HepG2 (cell line): ENCODE measurements around the gene CNTNAP1. TPM values are rescaled to one million over a fixed set of nuclear protein-coding genes. Genes with fewer than 3 reads are reported as not detected.
A peak's percentile ranks its signal among the peaks of the same experiment; 100 is the strongest.

Experiments used
- AGO1 ChIP-seq: fragments of 200-400 bp; formaldehyde crosslinking; IDR thresholded peaks from 2 replicates; pipeline ENCODE4 v1.6.1; 2017; ENCODE audit warnings: mild to moderate bottlenecking, low read depth, low read length, moderate library complexity; ENCODE audit not compliant: poor library complexity, severe bottlenecking
- ARID2 ChIP-seq: sonication (generic); formaldehyde crosslinking; IDR thresholded peaks from 2 replicates; pipeline ENCODE4 v1.8.1; 2022; ENCODE audit warnings: mild to moderate bottlenecking, missing genetic modification reagents, borderline replicate concordance
- ARID5B ChIP-seq: IDR thresholded peaks from 2 replicates; pipeline ENCODE4 v1.4.0; 2020; ENCODE audit warnings: mild to moderate bottlenecking, missing genetic modification reagents
- CCDC6 ChIP-seq: sonication (generic); formaldehyde crosslinking; IDR thresholded peaks from 2 replicates; pipeline ENCODE4 v1.8.1; 2022; ENCODE audit warnings: mild to moderate bottlenecking, missing genetic modification reagents, moderate library complexity
- FOXO1 ChIP-seq: sonication (generic); formaldehyde crosslinking; IDR thresholded peaks from 2 replicates; pipeline ENCODE4 v1.4.0; 2020; ENCODE audit warnings: missing genetic modification reagents
- KDM5B ChIP-seq: sonication (generic); formaldehyde crosslinking; IDR thresholded peaks from 2 replicates; pipeline ENCODE4 v1.4.0; 2020; ENCODE audit warnings: missing genetic modification reagents, mild to moderate bottlenecking, borderline replicate concordance
- KLF11 ChIP-seq: IDR thresholded peaks from 2 replicates; pipeline ENCODE4 v1.6.1; 2016; ENCODE audit warnings: missing compliant biosample characterization
- POLR2G ChIP-seq: fragments of 200-400 bp; formaldehyde crosslinking; IDR thresholded peaks from 2 replicates; pipeline ENCODE4 v1.6.1; 2018; ENCODE audit warnings: mild to moderate bottlenecking, low read depth, low read length, moderate library complexity
- RFXANK ChIP-seq: IDR thresholded peaks from 2 replicates; pipeline ENCODE4 v1.6.1; 2016
- SNAI1 ChIP-seq: sonication (generic); formaldehyde crosslinking; IDR thresholded peaks from 2 replicates; pipeline ENCODE4 v1.5.0; 2020; ENCODE audit warnings: mild to moderate bottlenecking, missing genetic modification reagents, borderline replicate concordance
- SOX6 ChIP-seq, 2 experiments: fragments of 450-650 bp in 1 of 2; sonication (generic) in 1 of 2; formaldehyde crosslinking in 1 of 2; IDR thresholded peaks; 2 replicates each; pipeline versions ENCODE4 v1.4.0 to v1.6.1; 2017 to 2020; ENCODE audit warnings: antibody characterized with exemption in 1 of 2, mild to moderate bottlenecking in 1 of 2, missing genetic modification reagents in 1 of 2
- TAF1 ChIP-seq: sonication (generic); formaldehyde crosslinking; IDR thresholded peaks from 2 replicates; pipeline ENCODE4 v1.4.0; 2020; ENCODE audit warnings: missing genetic modification reagents
- ZNF451 ChIP-seq: sonication (generic); formaldehyde crosslinking; IDR thresholded peaks from 2 replicates; pipeline ENCODE4 v1.5.0; 2020; ENCODE audit warnings: mild to moderate bottlenecking, missing genetic modification reagents
- ZNF589 ChIP-seq: sonication (generic); formaldehyde crosslinking; conservative IDR thresholded peaks from 2 replicates; pipeline ENCODE4 v1.8.0; 2022; ENCODE audit warnings: mild to moderate bottlenecking, moderate library complexity, missing genetic modification reagents
- ZNF614 ChIP-seq: IDR thresholded peaks from 2 replicates; pipeline ENCODE4 v1.6.1; 2018; ENCODE audit warnings: missing biosample characterization, missing genetic modification reagents, inconsistent platforms, borderline replicate concordance
- ZNF75D ChIP-seq: sonication (generic); formaldehyde crosslinking; IDR thresholded peaks from 2 replicates; pipeline ENCODE4 v1.8.1; 2023; ENCODE audit warnings: missing genetic modification reagents, mild to moderate bottlenecking, borderline replicate concordance
- ZNF790 ChIP-seq: sonication (generic); formaldehyde crosslinking; IDR thresholded peaks from 2 replicates; pipeline ENCODE4 v1.8.0; 2022; ENCODE audit warnings: missing genetic modification reagents, mild to moderate bottlenecking, borderline replicate concordance
- polyA plus RNA-seq, 8 experiments: library from polyadenylated mRNA; depleted of rRNA in 3 of 8; stranded (reverse) in 7 of 8; unstranded in 1 of 8; fragments of >200 nt; fragmentation: Illumina TruSeq in 4 of 8; extraction: Trizol in 4 of 8; gene quantifications; 2 replicates each; pipeline versions ENCODE4 v1.2.1 to v1.2.3, GENCODE V29; 2011 to 2016; ENCODE audit warnings: low read depth in 4 of 8, missing spikeins in 1 of 8, mixed read lengths in 1 of 8; ENCODE audit not compliant: insufficient read depth in 1 of 8
- total RNA-seq, 5 experiments: library from RNA; depleted of rRNA; stranded (reverse); fragments of >200 nt; fragmentation: Illumina TruSeq; extraction: Trizol; gene quantifications; 2 replicates each; pipeline ENCODE4 v1.2.3, GENCODE V29; 2016; ENCODE audit warnings: low read depth in 1 of 5
- TF ChIP-seq, protein P1 (sequence below): sonication (generic); formaldehyde crosslinking; IDR thresholded peaks from 2 replicates; pipeline ENCODE4 v1.8.1; 2022; ENCODE audit warnings: low read depth, mild to moderate bottlenecking, missing genetic modification reagents
- TF ChIP-seq, protein P2 (sequence below): IDR thresholded peaks from 2 replicates; pipeline ENCODE4 v1.6.1; 2016; ENCODE audit warnings: mild to moderate bottlenecking, missing biosample characterization, missing genetic modification reagents
- TF ChIP-seq, protein P3 (sequence below): sonication (generic); formaldehyde crosslinking; IDR thresholded peaks from 2 replicates; pipeline ENCODE4 v1.4.0; 2020; ENCODE audit warnings: mild to moderate bottlenecking, missing genetic modification reagents

Gene CNTNAP1
- total and polyA plus RNA-seq, 2 of the 13 experiments (the other 11 are each of a cell fraction or from before 2014, with no cell fraction given): 4.5 to 7.7 TPM

GRCh38 chr17:42682722-42683403 lies 532 bp downstream of the CNTNAP1 start (continued):
- TF ChIP-seq, protein P1, sequence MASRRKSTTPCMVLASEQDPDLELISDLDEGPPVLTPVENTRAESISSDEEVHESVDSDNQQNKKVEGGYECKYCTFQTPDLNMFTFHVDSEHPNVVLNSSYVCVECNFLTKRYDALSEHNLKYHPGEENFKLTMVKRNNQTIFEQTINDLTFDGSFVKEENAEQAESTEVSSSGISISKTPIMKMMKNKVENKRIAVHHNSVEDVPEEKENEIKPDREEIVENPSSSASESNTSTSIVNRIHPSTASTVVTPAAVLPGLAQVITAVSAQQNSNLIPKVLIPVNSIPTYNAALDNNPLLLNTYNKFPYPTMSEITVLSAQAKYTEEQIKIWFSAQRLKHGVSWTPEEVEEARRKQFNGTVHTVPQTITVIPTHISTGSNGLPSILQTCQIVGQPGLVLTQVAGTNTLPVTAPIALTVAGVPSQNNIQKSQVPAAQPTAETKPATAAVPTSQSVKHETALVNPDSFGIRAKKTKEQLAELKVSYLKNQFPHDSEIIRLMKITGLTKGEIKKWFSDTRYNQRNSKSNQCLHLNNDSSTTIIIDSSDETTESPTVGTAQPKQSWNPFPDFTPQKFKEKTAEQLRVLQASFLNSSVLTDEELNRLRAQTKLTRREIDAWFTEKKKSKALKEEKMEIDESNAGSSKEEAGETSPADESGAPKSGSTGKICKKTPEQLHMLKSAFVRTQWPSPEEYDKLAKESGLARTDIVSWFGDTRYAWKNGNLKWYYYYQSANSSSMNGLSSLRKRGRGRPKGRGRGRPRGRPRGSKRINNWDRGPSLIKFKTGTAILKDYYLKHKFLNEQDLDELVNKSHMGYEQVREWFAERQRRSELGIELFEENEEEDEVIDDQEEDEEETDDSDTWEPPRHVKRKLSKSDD (CRISPR knock-in tag): peak; percentile 78; the same call in 1 of the 2 replicates
- TF ChIP-seq ARID5B (CRISPR knock-in tag) (no peak; the same call in 1 of the 2 replicates), POLR2G (peak; percentile 23; the same call in 1 of the 2 replicates), SNAI1 (CRISPR knock-in tag) (peak; percentile 71; the same call in 1 of the 2 replicates), ZNF75D (CRISPR knock-in tag) (no peak), ZNF614 (CRISPR knock-in tag) (peak; percentile 32; the same call in 1 of the 2 replicates), CCDC6 (CRISPR knock-in tag) (peak; percentile 19), KDM5B (CRISPR knock-in tag) (peak; percentile 85), TAF1 (CRISPR knock-in tag) (peak; percentile 59), KLF11 (0 out of 2 replicates have a peak, but pooled peaks have one; percentile 39), ZNF589 (CRISPR knock-in tag) (peak; percentile 46; the same call in 1 of the 2 replicates), ARID2 (peak; percentile 84; the same call in 1 of the 2 replicates), SOX6 (IDR thresholded peaks at IDR 0.05) (no peak), SOX6 (CRISPR knock-in tag; IDR thresholded peaks at IDR 0.05) (peak; percentile 45), AGO1 (peak; percentile 77), ZNF451 (peak; percentile 62; the same call in 1 of the 2 replicates), ZNF790 (no peak), FOXO1 (CRISPR knock-in tag) (0 out of 2 replicates have a peak, but pooled peaks have one; percentile 6), RFXANK (0 out of 2 replicates have a peak, but pooled peaks have one; percentile 56)
- TF ChIP-seq, protein P2, sequence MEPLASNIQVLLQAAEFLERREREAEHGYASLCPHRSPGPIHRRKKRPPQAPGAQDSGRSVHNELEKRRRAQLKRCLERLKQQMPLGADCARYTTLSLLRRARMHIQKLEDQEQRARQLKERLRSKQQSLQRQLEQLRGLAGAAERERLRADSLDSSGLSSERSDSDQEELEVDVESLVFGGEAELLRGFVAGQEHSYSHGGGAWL (CRISPR knock-in tag): 0 out of 2 replicates have a peak, but pooled peaks have one; percentile 81
- TF ChIP-seq, protein P3, sequence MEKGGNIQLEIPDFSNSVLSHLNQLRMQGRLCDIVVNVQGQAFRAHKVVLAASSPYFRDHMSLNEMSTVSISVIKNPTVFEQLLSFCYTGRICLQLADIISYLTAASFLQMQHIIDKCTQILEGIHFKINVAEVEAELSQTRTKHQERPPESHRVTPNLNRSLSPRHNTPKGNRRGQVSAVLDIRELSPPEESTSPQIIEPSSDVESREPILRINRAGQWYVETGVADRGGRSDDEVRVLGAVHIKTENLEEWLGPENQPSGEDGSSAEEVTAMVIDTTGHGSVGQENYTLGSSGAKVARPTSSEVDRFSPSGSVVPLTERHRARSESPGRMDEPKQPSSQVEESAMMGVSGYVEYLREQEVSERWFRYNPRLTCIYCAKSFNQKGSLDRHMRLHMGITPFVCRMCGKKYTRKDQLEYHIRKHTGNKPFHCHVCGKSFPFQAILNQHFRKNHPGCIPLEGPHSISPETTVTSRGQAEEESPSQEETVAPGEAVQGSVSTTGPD (CRISPR knock-in tag): peak; percentile 62; the same call in 1 of the 2 replicates
